NT2/D1 (cell line): ENCODE measurements around the gene DPP6.

Experiments
- DNase-seq: peaks from one replicate; pipeline ENCODE4 v3.0.0-alpha.2; 2011; ENCODE audit warnings: low read depth, low spot score
- H3K27me3 ChIP-seq: 2 replicates; pipeline ENCODE4 v1.6.0; 2011; ENCODE audit warnings: mild to moderate bottlenecking; ENCODE audit not compliant: insufficient read length, insufficient read depth
- H3K36me3 ChIP-seq: 2 replicates; pipeline ENCODE4 v1.6.1; 2011; ENCODE audit warnings: mild to moderate bottlenecking, low read length, mixed read lengths; ENCODE audit not compliant: insufficient read depth, insufficient read length
- H3K4me1 ChIP-seq: 2 replicates; pipeline ENCODE4 v1.5.1; 2011; ENCODE audit not compliant: insufficient read depth, insufficient read length
- H3K4me3 ChIP-seq: 2 replicates; pipeline ENCODE4 v1.5.1; 2011; ENCODE audit warnings: low read depth; ENCODE audit not compliant: insufficient read length
- H3K9ac ChIP-seq: 2 replicates; pipeline ENCODE4 v1.6.0; 2011; ENCODE audit warnings: low read depth; ENCODE audit not compliant: insufficient read length
- H3K9me3 ChIP-seq: 2 replicates; pipeline ENCODE4 v1.5.1; 2011; ENCODE audit warnings: mild to moderate bottlenecking, low read length; ENCODE audit not compliant: insufficient read depth
- SUZ12 ChIP-seq: IDR thresholded peaks from 2 replicates; pipeline ENCODE4 v1.6.1; 2011; ENCODE audit not compliant: insufficient read length, insufficient read depth; ENCODE audit errors: extremely low read depth
- YY1 ChIP-seq: IDR thresholded peaks from 2 replicates; pipeline ENCODE4 v1.6.1; 2011; ENCODE audit not compliant: insufficient read length, insufficient read depth
- ZNF274 ChIP-seq: IDR thresholded peaks from 2 replicates; pipeline ENCODE4 v1.6.1; 2011; ENCODE audit warnings: mild to moderate bottlenecking, low read depth, low read length

The DPP6 gene

GRCh38 chr7:154504918-154505317 is 452.7 kb downstream of the DPP6 start:
- H3K4me1 ChIP-seq: no peaks in the 10 kb centered on the region
- no peak overlapping the region for H3K4me3 ChIP-seq
- no peaks in the 10 kb centered on the region for H3K36me3 ChIP-seq
- peaks cover 19% of the 10 kb centered on the region for H3K9me3 ChIP-seq
- no peak overlapping the region for H3K9ac ChIP-seq
- DNase-seq: no peak
- no peaks in the 10 kb centered on the region for H3K27me3 ChIP-seq
- TF ChIP-seq SUZ12 (no peak), YY1 (no peak), ZNF274 (no peak)

GRCh38 chr7:154505362-154505761 is 453.2 kb downstream of the DPP6 start:
- H3K9me3 ChIP-seq: peaks cover 19% of the 10 kb centered on the region
- no peak overlapping the region for H3K9ac ChIP-seq
- H3K27me3 ChIP-seq: no peaks in the 10 kb centered on the region
- no peaks in the 10 kb centered on the region for H3K4me1 ChIP-seq
- no peak for DNase-seq
- H3K4me3 ChIP-seq: no peak overlapping the region
- no peak for TF ChIP-seq YY1
- TF ChIP-seq ZNF274: no peak
- no peak for TF ChIP-seq SUZ12
- no peaks in the 10 kb centered on the region for H3K36me3 ChIP-seq

GRCh38 chr7:154509192-154509591 is 457.0 kb downstream of the DPP6 start:
- no peaks in the 10 kb centered on the region for H3K27me3 ChIP-seq
- no peak overlapping the region for H3K4me3 ChIP-seq
- no peak for TF ChIP-seq YY1
- no peak for TF ChIP-seq ZNF274
- TF ChIP-seq SUZ12: no peak
- H3K4me1 ChIP-seq: no peaks in the 10 kb centered on the region
- H3K36me3 ChIP-seq: no peaks in the 10 kb centered on the region
- no peak for DNase-seq
- H3K9me3 ChIP-seq: peaks cover 10% of the 10 kb centered on the region; the same call in 1 of the 2 replicates
- H3K9ac ChIP-seq: no peak overlapping the region

GRCh38 chr7:154512121-154512833 is 460.1 kb downstream of the DPP6 start:
- no peak for TF ChIP-seq SUZ12
- no peak for TF ChIP-seq YY1
- no peak for TF ChIP-seq ZNF274
- DNase-seq: no peak
- no peaks in the 10 kb centered on the region for H3K27me3 ChIP-seq
- H3K4me1 ChIP-seq: no peaks in the 10 kb centered on the region
- H3K9ac ChIP-seq: no peak overlapping the region
- no peaks in the 10 kb centered on the region for H3K36me3 ChIP-seq
- no peak overlapping the region for H3K4me3 ChIP-seq
- peaks cover 10% of the 10 kb centered on the region; the same call in 1 of the 2 replicates for H3K9me3 ChIP-seq

- H3K4me3 ChIP-seq: no peak overlapping the region
- no peak overlapping the region for H3K9ac ChIP-seq
- TF ChIP-seq ZNF274 (no peak), YY1 (no peak), SUZ12 (no peak)
Measured at GRCh38 chr7:154517768-154518167, 465.6 kb downstream of the DPP6 start.

GRCh38 chr7:154519229-154519628 is 467.0 kb downstream of the DPP6 start:
- H3K4me1 ChIP-seq: no peaks in the 10 kb centered on the region
- TF ChIP-seq ZNF274 (no peak), YY1 (no peak), SUZ12 (no peak)
- H3K9me3 ChIP-seq: no peaks in the 10 kb centered on the region
- H3K27me3 ChIP-seq: no peaks in the 10 kb centered on the region
- no peak for DNase-seq
- H3K36me3 ChIP-seq: no peaks in the 10 kb centered on the region
- H3K4me3 ChIP-seq: no peak overlapping the region
- no peak overlapping the region for H3K9ac ChIP-seq

More at GRCh38 chr7:154517768-154518167, 465.6 kb downstream of the DPP6 start:
- H3K36me3 ChIP-seq: no peaks in the 10 kb centered on the region
- no peak for DNase-seq
- H3K4me1 ChIP-seq: no peaks in the 10 kb centered on the region
- no peaks in the 10 kb centered on the region for H3K27me3 ChIP-seq
- no peaks in the 10 kb centered on the region for H3K9me3 ChIP-seq

GRCh38 chr7:154530136-154530535 is 477.9 kb downstream of the DPP6 start:
- no peak for DNase-seq
- Histone ChIP-seq H3K4me1 (no peaks in the 10 kb centered on the region), H3K36me3 (no peaks in the 10 kb centered on the region), H3K9ac (no peak overlapping the region), H3K4me3 (no peak overlapping the region), H3K9me3 (no peaks in the 10 kb centered on the region; the same call in 1 of the 2 replicates), H3K27me3 (no peaks in the 10 kb centered on the region)
- no peak for TF ChIP-seq ZNF274
- no peak for TF ChIP-seq SUZ12
- no peak for TF ChIP-seq YY1
